ENCODE results near the gene FGD1.

Gene FGD1

GRCh38 chrX:54473993-54474859 is 21.8 kb downstream of the FGD1 start:
- DNase-seq (ENCODE audit: low spot score) = no peak

GRCh38 chrX:54470054-54470760 is 25.8 kb downstream of the FGD1 start:
- no peak for DNase-seq (ENCODE audit: low spot score)

- DNase-seq (ENCODE audit: low spot score) = peak; percentile 56
Measured at GRCh38 chrX:54452920-54453319, 43.1 kb downstream of the FGD1 start.

GRCh38 chrX:54449929-54450328 is 46.1 kb downstream of the FGD1 start:
- no peak for DNase-seq (ENCODE audit: low spot score)

GRCh38 chrX:54447461-54447860 is 48.6 kb downstream of the FGD1 start:
- DNase-seq (ENCODE audit: low spot score) = peak; percentile 31

GRCh38 chrX:54446084-54446483 is 50.0 kb downstream of the FGD1 start:
- DNase-seq (ENCODE audit: low spot score) = no peak

- no peak for DNase-seq (ENCODE audit: low spot score)
Measured at GRCh38 chrX:54444752-54445151, 51.3 kb downstream of the FGD1 start.

GRCh38 chrX:54442790-54443189 is 53.2 kb downstream of the FGD1 start:
- DNase-seq (ENCODE audit: low spot score) = no peak

- peak; percentile 91 for DNase-seq (ENCODE audit: low spot score)
Measured at GRCh38 chrX:54439960-54440871, 55.8 kb downstream of the FGD1 start, which contains the start of gene TSR2. Gene TSR2, plus strand, starts transcription at chrX:54440404. Its CDS starts 18 bp downstream, at chrX:54440422.

GRCh38 chrX:54435121-54435520 is 60.9 kb downstream of the FGD1 start:
- DNase-seq (ENCODE audit: low spot score) = no peak

GRCh38 chrX:54430519-54430918 is 65.5 kb downstream of the FGD1 start:
- no peak for DNase-seq (ENCODE audit: low spot score)

- no peak for DNase-seq (ENCODE audit: low spot score)
Measured at GRCh38 chrX:54427837-54428424, 68.1 kb downstream of the FGD1 start.

GRCh38 chrX:54423161-54423888 is 72.7 kb downstream of the FGD1 start:
- DNase-seq (ENCODE audit: low spot score) = no peak

- no peak for DNase-seq (ENCODE audit: low spot score)
Measured at GRCh38 chrX:54422168-54422567, 73.9 kb downstream of the FGD1 start.

GRCh38 chrX:54419559-54420302 is 76.3 kb downstream of the FGD1 start:
- no peak for DNase-seq (ENCODE audit: low spot score)

GRCh38 chrX:54416965-54417364 is 79.1 kb downstream of the FGD1 start:
- DNase-seq (ENCODE audit: low spot score) = no peak

GRCh38 chrX:54415534-54416350 is 80.3 kb downstream of the FGD1 start:
- DNase-seq (ENCODE audit: low spot score) = no peak

GRCh38 chrX:54413753-54414152 is 82.3 kb downstream of the FGD1 start:
- DNase-seq (ENCODE audit: low spot score) = peak; percentile 25

GRCh38 chrX:54411732-54412131 is 84.3 kb downstream of the FGD1 start:
- no peak for DNase-seq (ENCODE audit: low spot score)

All from NAMALWA (cell line).